HepG2 (cell line): ENCODE results near the gene ERBB3. TPM values are rescaled to one million over a fixed set of nuclear protein-coding genes. Genes with fewer than 3 reads are reported as not detected.

Experiments used
- CAMTA2 ChIP-seq: sonication (generic); formaldehyde crosslinking; IDR thresholded peaks from 2 replicates; pipeline ENCODE4 v1.4.0; 2020; ENCODE audit warnings: mild to moderate bottlenecking, missing genetic modification reagents, borderline replicate concordance
- ELF1 ChIP-seq: sonication (generic); formaldehyde crosslinking; IDR thresholded peaks from 2 replicates; pipeline ENCODE4 v1.4.0; 2020; ENCODE audit warnings: missing genetic modification reagents
- MTA3 ChIP-seq: sonication (generic); formaldehyde crosslinking; IDR thresholded peaks from 2 replicates; pipeline ENCODE4 v1.4.0; 2020; ENCODE audit warnings: missing genetic modification reagents
- PITX1 ChIP-seq: sonication (generic); formaldehyde crosslinking; IDR thresholded peaks from 2 replicates; pipeline ENCODE4 v1.5.1; 2020; ENCODE audit warnings: mild to moderate bottlenecking, missing genetic modification reagents
- PRPF4 ChIP-seq: fragments of 200-400 bp; formaldehyde crosslinking; IDR thresholded peaks from 2 replicates; pipeline ENCODE4 v1.6.1; 2016; ENCODE audit warnings: low read length, low read depth; ENCODE audit not compliant: poor library complexity, severe bottlenecking
- PTBP1 ChIP-seq: fragments of 200-400 bp; formaldehyde crosslinking; IDR thresholded peaks from 2 replicates; pipeline ENCODE4 v1.6.1; 2018; ENCODE audit warnings: low read length, low read depth; ENCODE audit not compliant: poor library complexity, severe bottlenecking
- RXRB ChIP-seq: IDR thresholded peaks from 2 replicates; pipeline ENCODE4 v1.6.1; 2016; ENCODE audit warnings: borderline replicate concordance, missing genetic modification reagents, missing compliant biosample characterization
- TBL1XR1 ChIP-seq: fragments of 150-350 bp; IDR thresholded peaks from 2 replicates; pipeline ENCODE4 v1.6.1; 2014; ENCODE audit warnings: borderline replicate concordance, low read length; ENCODE audit not compliant: partially characterized antibody
- TFDP2 ChIP-seq: sonication (generic); formaldehyde crosslinking; IDR thresholded peaks from 2 replicates; pipeline ENCODE4 v1.4.0; 2020; ENCODE audit warnings: missing genetic modification reagents
- ZFYVE20 ChIP-seq: sonication (generic); formaldehyde crosslinking; IDR thresholded peaks from 2 replicates; pipeline ENCODE4 v1.8.0; 2023; ENCODE audit warnings: low read depth, mild to moderate bottlenecking, moderate library complexity, missing genetic modification reagents, borderline replicate concordance
- ZNF160 ChIP-seq: sonication (generic); formaldehyde crosslinking; IDR thresholded peaks from 2 replicates; pipeline ENCODE4 v1.8.0; 2022; ENCODE audit warnings: mild to moderate bottlenecking, inconsistent platforms, missing genetic modification reagents
- ZNF276 ChIP-seq: sonication (generic); formaldehyde crosslinking; IDR thresholded peaks from 2 replicates; pipeline ENCODE4 v1.4.0; 2020; ENCODE audit warnings: mild to moderate bottlenecking, low read depth, missing genetic modification reagents
- ZNF589 ChIP-seq: sonication (generic); formaldehyde crosslinking; conservative IDR thresholded peaks from 2 replicates; pipeline ENCODE4 v1.8.0; 2022; ENCODE audit warnings: mild to moderate bottlenecking, moderate library complexity, missing genetic modification reagents
- ZNF646 ChIP-seq: sonication (generic); formaldehyde crosslinking; IDR thresholded peaks from 2 replicates; pipeline ENCODE4 v1.9.0; 2021; ENCODE audit warnings: mild to moderate bottlenecking, missing genetic modification reagents
- polyA plus RNA-seq, 8 experiments: library from polyadenylated mRNA; depleted of rRNA in 3 of 8; stranded (reverse) in 7 of 8; unstranded in 1 of 8; fragments of >200 nt; fragmentation: Illumina TruSeq in 4 of 8; extraction: Trizol in 4 of 8; gene quantifications; 2 replicates each; pipeline versions ENCODE4 v1.2.1 to v1.2.3, GENCODE V29; 2011 to 2016; ENCODE audit warnings: low read depth in 4 of 8, missing spikeins in 1 of 8, mixed read lengths in 1 of 8; ENCODE audit not compliant: insufficient read depth in 1 of 8
- total RNA-seq, 5 experiments: library from RNA; depleted of rRNA; stranded (reverse); fragments of >200 nt; fragmentation: Illumina TruSeq; extraction: Trizol; gene quantifications; 2 replicates each; pipeline ENCODE4 v1.2.3, GENCODE V29; 2016; ENCODE audit warnings: low read depth in 1 of 5

ERBB3 gene
- total and polyA plus RNA-seq, 2 of the 13 experiments (the other 11 are each of a cell fraction or from before 2014, with no cell fraction given): 93.6 to 358 TPM

GRCh38 chr12:56080556-56081138 lies 682 bp downstream of the ERBB3 start (continued):
- TF ChIP-seq PITX1 (CRISPR knock-in tag) (peak; percentile 97), ZNF160 (CRISPR knock-in tag) (no peak), PTBP1 (no peak), ZFYVE20 (CRISPR knock-in tag) (no peak), ZNF276 (peak; percentile 33; the same call in 1 of the 2 replicates), PRPF4 (no peak), RXRB (CRISPR knock-in tag) (peak; percentile 92), TFDP2 (CRISPR knock-in tag) (no peak), ELF1 (CRISPR knock-in tag) (peak; percentile 63), CAMTA2 (CRISPR knock-in tag) (0 out of 2 replicates have a peak, but pooled peaks have one; percentile 22), TBL1XR1 (peak; percentile 79), ZNF589 (CRISPR knock-in tag) (no peak), MTA3 (CRISPR knock-in tag) (no peak), ZNF646 (no peak)
